HG02759 (cell line): ENCODE data around the gene CCDC83.
"Not testable (repeated sequence)": the region's sequence is repeated elsewhere in the genome, so short reads cannot be mapped to it uniquely, and the experiment has no call there.

Experiments
- ATAC-seq: cut with Tn5 transposase; IDR thresholded peaks from one replicate; pipeline ENCODE4 v1.9.1; 2021; ENCODE audit warnings: mild to moderate bottlenecking, moderate library complexity; ENCODE audit not compliant: unreplicated experiment

The CCDC83 gene

GRCh38 chr11:85939099-85940015 is 84.2 kb downstream of the CCDC83 start:
- no peak for ATAC-seq

GRCh38 chr11:85941380-85941973 is 86.3 kb downstream of the CCDC83 start:
- peak; percentile 76 for ATAC-seq

GRCh38 chr11:85945296-85945695 is 90.1 kb downstream of the CCDC83 start:
- ATAC-seq, result no peak

GRCh38 chr11:85945788-85946187 is 90.6 kb downstream of the CCDC83 start:
- ATAC-seq, result no peak

- no peak for ATAC-seq
These were observed 91.0 kb downstream of the CCDC83 start for GRCh38 chr11:85946221-85946620.

GRCh38 chr11:85947431-85948272 is 92.5 kb downstream of the CCDC83 start:
- peak; percentile 52 for ATAC-seq

GRCh38 chr11:85948884-85949283 is 93.7 kb downstream of the CCDC83 start:
- no peak for ATAC-seq

- ATAC-seq, result no peak
These were observed 94.6 kb downstream of the CCDC83 start for GRCh38 chr11:85949798-85950197.

GRCh38 chr11:85950317-85951048 is 95.3 kb downstream of the CCDC83 start:
- ATAC-seq, result no peak

- no peak for ATAC-seq
These were observed 95.8 kb downstream of the CCDC83 start for GRCh38 chr11:85951049-85951405.

- ATAC-seq, result no peak
These were observed 96.4 kb downstream of the CCDC83 start for GRCh38 chr11:85951428-85952107.

GRCh38 chr11:85952108-85952485 is 96.9 kb downstream of the CCDC83 start:
- ATAC-seq, result not testable (repeated sequence)

GRCh38 chr11:85953491-85954143 is 98.4 kb downstream of the CCDC83 start:
- no peak for ATAC-seq

- ATAC-seq, result no peak
These were observed 100.3 kb downstream of the CCDC83 start for GRCh38 chr11:85955531-85955930.

GRCh38 chr11:85960678-85961077 is 105.5 kb downstream of the CCDC83 start:
- ATAC-seq, result peak; percentile 49

GRCh38 chr11:85961130-85961529 is 105.9 kb downstream of the CCDC83 start:
- no peak for ATAC-seq

GRCh38 chr11:85961930-85962363 is 106.8 kb downstream of the CCDC83 start:
- ATAC-seq, result no peak

- no peak for ATAC-seq
These were observed 110.0 kb downstream of the CCDC83 start for GRCh38 chr11:85965202-85965601.

- no peak for ATAC-seq
These were observed 112.3 kb downstream of the CCDC83 start for GRCh38 chr11:85967457-85967856.
